GM18502 (cell line): ENCODE measurements around the gene KIF1A.
A peak's percentile ranks its signal among the peaks of the same experiment; 100 is the strongest.
"Not testable (repeated sequence)": the region's sequence is repeated elsewhere in the genome, so short reads cannot be mapped to it uniquely, and the experiment has no call there.

Source experiments
- ATAC-seq: cut with Tn5 transposase; IDR thresholded peaks from one replicate; pipeline ENCODE4 v1.9.1; 2021; ENCODE audit warnings: mild to moderate bottlenecking; ENCODE audit not compliant: unreplicated experiment, poor library complexity

Gene KIF1A

DNA sequence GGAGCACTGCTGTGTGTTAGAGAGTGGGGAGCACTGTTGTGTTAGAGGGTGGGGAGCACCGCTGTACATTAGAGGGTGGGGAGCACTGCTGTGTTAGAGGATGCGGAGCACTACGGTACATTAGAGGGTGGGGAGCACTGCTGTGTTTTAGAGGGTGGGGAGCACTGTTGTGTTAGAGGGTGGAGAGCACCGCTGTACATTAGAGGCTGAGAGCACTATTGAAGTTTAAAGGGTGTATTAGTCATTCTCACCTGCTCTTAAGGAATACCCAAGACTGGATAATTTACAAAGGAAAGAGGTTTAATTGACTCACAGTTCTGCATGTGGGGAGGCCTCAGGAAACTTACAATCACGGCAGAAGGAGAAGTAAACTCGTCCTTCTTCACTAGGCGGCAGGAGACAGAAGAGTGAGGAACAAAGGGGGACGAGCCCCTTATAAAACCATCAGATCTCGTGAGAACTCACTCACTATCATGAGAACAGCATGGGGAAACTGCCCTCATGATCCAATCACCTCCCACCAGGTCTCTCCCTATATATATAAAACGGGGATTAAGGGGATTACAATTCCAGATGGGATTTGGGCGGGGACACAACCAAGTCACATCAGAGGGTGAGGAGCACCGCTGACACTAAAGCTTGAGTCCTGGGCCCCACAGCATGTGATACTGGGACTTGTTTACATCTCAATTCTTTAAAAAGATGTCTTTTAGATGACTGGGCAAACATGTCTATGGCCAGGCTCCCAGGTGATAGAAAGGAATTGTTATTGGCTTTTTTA, 29.1 kb upstream of the KIF1A start:
- no peak for ATAC-seq

DNA sequence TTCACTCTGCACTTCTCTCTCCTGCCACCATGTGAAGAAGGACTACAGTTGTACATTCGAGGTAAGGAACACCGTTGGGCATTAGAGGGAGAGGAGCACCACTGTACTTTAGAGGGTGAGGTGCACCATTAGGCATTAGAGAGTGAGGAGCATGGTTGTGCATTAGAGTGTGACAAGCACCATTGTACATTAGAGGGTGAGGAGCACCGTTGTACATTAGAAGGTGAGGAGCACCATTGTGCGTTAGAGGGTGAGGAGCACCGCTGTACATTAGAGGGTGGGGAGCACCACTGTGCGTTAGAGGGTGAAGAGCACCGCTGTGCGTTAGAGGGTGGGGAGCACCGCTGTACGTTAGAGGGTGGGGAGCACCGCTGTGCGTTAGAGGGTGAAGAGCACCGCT, 27.8 kb upstream of the KIF1A start:
- ATAC-seq: no peak

- no peak for ATAC-seq
Measured at GRCh38 chr2:240846873-240847595, 27.0 kb upstream of the KIF1A start.

DNA sequence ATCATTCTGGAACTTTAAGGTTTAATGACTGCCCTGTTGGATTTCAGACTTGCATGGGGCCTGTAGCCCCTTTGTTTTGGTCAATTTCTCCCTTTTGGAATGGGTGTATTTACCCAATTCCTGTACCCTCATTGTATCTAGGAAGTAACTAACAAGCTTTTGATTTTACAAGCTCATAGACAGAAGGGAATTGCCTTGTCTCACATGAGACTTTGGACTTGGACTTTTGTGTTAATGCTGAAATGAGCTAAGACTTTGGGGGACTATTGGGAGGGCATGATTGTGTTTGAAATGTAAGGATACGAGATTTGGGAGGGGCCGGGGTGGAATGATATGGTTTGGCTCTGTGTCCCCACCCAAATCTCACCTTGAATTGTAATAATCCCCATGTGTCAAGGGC, 26.3 kb upstream of the KIF1A start:
- not testable (repeated sequence) for ATAC-seq

GRCh38 chr2:240840435-240841060, 20.5 kb upstream of the KIF1A start:
- no peak for ATAC-seq

DNA sequence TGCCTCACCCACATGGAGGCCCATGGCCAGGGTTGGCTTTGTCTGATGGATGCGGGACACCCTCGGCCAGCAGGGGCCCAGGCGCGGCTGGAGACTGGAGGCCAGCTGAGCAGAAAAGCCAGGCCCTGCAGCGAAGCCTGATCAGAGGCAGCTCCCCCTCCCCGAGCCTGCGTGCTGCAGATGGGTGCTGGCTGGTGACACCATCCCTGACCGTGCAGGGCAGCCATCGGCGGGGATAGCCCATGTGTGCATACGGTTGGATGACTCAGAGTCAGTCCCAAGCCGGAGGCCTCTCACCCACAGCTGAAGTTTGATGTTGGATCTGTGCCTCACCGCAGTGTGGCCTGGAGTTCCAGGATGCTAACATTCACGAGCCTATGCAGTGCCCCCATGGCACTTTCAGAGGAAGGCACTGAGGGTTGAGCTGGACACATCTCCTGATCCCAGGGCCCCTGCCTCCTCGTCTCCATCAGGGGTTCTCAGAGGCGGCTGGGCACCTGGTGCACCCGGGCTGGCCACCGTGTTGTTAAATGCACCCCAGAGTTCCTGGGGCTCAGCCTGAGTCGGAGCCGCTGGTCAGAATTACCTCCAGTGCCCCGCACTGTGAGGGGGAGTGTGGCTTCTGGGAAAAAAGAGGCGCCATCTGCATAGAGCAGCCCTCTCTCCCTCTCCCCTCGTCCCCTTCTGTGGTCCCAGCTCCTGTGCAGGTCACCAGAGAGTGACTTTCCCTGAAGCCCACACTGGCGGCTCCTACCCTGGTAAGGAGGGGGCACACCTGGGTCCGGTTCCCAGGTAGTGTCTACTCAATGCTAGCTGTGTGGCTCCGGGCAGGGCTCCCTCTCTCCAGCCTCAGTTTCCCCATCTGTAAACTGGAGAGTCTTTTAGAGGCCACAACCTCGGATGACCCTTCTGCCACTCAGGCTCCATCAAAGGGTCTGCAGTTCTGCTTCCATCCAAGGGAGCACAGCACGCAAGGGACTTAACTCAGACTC, 19.4 kb upstream of the KIF1A start:
- no peak for ATAC-seq

GRCh38 chr2:240837621-240838020, 17.6 kb upstream of the KIF1A start:
- no peak for ATAC-seq

GRCh38 chr2:240836781-240837467, 16.9 kb upstream of the KIF1A start:
- no peak for ATAC-seq

- no peak for ATAC-seq
Measured at GRCh38 chr2:240835528-240835927, 15.5 kb upstream of the KIF1A start.

- ATAC-seq: no peak
Measured at GRCh38 chr2:240834377-240834975, 14.5 kb upstream of the KIF1A start.

DNA sequence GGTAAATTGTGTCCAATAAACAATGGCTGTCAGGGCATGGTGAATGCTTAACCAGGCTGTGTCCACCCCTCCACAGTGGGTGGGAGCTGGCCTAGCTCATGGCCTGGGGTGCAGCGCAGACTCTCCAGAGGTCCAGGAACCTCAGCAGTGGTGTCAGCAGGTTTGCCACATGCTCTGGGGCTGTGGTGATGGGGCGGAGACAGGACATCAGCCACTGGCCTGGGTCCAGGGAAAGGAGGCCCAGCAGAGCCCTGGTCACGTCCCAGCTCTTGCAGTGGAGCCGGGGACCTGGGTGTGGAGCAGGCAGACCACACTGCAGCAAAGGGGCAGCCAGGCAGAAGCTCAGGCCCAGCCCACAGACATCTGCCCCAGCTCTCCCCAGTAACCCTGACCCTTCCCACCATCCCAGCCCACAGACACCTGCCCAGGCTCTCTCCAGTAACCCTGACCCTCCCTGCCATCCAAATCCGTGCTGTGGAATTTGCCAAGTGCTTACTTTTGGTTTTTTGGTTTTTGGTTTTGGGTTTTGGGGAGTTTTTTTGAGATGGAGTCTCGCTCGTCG, 13.8 kb upstream of the KIF1A start:
- ATAC-seq: no peak

GRCh38 chr2:240832921-240833494, 13.0 kb upstream of the KIF1A start:
- ATAC-seq: no peak

DNA sequence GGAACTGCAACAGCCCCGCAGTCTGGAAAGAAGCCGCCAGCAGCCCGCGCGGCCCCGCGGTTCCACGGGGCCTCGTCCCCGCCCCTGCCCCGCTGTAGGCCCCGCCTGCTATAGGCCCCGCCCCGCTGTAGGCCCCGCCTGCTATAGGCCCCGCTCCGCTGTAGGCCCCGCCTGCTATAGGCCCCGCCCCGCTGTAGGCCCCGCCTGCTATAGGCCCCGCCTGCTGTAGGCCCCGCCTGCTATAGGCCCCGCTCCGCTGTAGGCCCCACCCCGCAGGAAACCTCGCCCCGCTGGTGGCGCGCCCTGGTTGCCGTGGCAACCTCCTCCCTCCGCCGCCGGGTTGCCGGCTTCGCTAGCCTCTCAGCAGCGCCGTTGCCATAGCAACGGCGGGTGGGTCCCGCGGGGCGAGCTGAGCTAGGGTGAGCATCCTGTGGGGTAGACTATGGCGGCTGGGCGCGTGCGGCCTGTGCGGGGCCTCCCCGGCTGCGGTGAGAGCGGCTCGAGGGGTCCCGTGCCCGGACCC, 12.2 kb upstream of the KIF1A start:
- peak; percentile 91 for ATAC-seq

GRCh38 chr2:240831594-240832204, 11.7 kb upstream of the KIF1A start:
- ATAC-seq: no peak

- ATAC-seq: no peak
Measured at GRCh38 chr2:240825476-240825875, 5.5 kb upstream of the KIF1A start.

- no peak for ATAC-seq
Measured at GRCh38 chr2:240823449-240824336, 3.7 kb upstream of the KIF1A start.

GRCh38 chr2:240822280-240822847, 2.3 kb upstream of the KIF1A start:
- ATAC-seq: no peak
